Esophagus muscularis mucosa (tissue), 4 donors: ENCODE results near the gene ZNF467. TPM values are rescaled to one million over a fixed set of nuclear protein-coding genes. Genes with fewer than 3 reads are reported as not detected.

Experiments used
- DNase-seq: peaks from one replicate; pipeline ENCODE4 v3.0.0-alpha.2; 2017; ENCODE audit errors: extremely low spot score
- H3K27ac ChIP-seq, 4 donors: fragments of 200-600 bp; sonication (generic); replicated peaks in 1 of 4; 1 replicate in 3 of 4; 2 replicates in 1 of 4; pipeline ENCODE4 v1.5.1; 2016 to 2019; ENCODE audit warnings: mild to moderate bottlenecking in 1 of 4
- H3K27me3 ChIP-seq, 4 donors: fragments of 200-600 bp; sonication (generic); one replicate each; pipeline versions ENCODE4 v1.5.1 to v1.6.0; 2016 to 2019
- H3K36me3 ChIP-seq, 4 donors: fragments of 200-600 bp; sonication (generic); one replicate each; pipeline ENCODE4 v1.5.1; 2016 to 2019
- H3K4me1 ChIP-seq, 4 donors: fragments of 200-600 bp; sonication (generic); one replicate each; pipeline ENCODE4 v1.5.1; 2016 to 2019
- H3K4me3 ChIP-seq, 4 donors: fragments of 200-600 bp; sonication (generic); 1 replicate in 2 of 4; 2 replicates in 2 of 4; pipeline ENCODE4 v1.5.1; 2016 to 2019; ENCODE audit warnings: mild to moderate bottlenecking in 4 of 4, moderate library complexity in 1 of 4
- H3K9me3 ChIP-seq, 4 donors: fragments of 200-600 bp; sonication (generic); 1 replicate in 3 of 4; 2 replicates in 1 of 4; pipeline ENCODE4 v1.5.1; 2016 to 2019
- EP300 ChIP-seq: sonication (generic); formaldehyde crosslinking; IDR thresholded peaks from one replicate; pipeline ENCODE4 v1.6.1; 2017; ENCODE audit warnings: antibody characterized with exemption
- POLR2A ChIP-seq: fragments of 450-650 bp; IDR thresholded peaks from one replicate; pipeline ENCODE4 v1.6.1; 2017; ENCODE audit warnings: antibody characterized with exemption, moderate library complexity, mild to moderate bottlenecking, low read depth
- POLR2AphosphoS5 ChIP-seq, 2 donors: sonication (generic); formaldehyde crosslinking; IDR thresholded peaks; one replicate each; pipeline ENCODE4 v1.6.1; 2017; ENCODE audit warnings: antibody characterized with exemption in 2 of 2
- WGBS: methylation state at CpG from one replicate; pipeline ENCODE4 v1.1.5; 2018; 5-methylcytosine and 5-hydroxymethylcytosine counted together
- intact Hi-C: fragments of 100-400 bp; cut with DNase I; formaldehyde crosslinking; loops from one replicate; pipeline ENCODE4 v1.15.1; 2023
- total RNA-seq, 4 donors: library from RNA; depleted of rRNA; stranded (reverse); fragments of >200 nt; gene quantifications; one replicate each; pipeline versions ENCODE4 v1.1.0 to v1.2.1, GENCODE V29; 2016
- TF ChIP-seq, protein P1 (sequence below), 3 experiments: fragments of 200-600 bp in 2 of 3; fragments of 450-650 bp in 1 of 3; sonication (generic) in 2 of 3; IDR thresholded peaks; one replicate each; pipeline ENCODE4 v1.5.1; 2017 to 2019; ENCODE audit warnings: antibody characterized with exemption in 3 of 3, mild to moderate bottlenecking in 2 of 3, moderate library complexity in 1 of 3

The ZNF467 gene
- total RNA-seq, 4 donors from 2014 or later: 10.3 to 12.4 (median 11.0) TPM

DNA sequence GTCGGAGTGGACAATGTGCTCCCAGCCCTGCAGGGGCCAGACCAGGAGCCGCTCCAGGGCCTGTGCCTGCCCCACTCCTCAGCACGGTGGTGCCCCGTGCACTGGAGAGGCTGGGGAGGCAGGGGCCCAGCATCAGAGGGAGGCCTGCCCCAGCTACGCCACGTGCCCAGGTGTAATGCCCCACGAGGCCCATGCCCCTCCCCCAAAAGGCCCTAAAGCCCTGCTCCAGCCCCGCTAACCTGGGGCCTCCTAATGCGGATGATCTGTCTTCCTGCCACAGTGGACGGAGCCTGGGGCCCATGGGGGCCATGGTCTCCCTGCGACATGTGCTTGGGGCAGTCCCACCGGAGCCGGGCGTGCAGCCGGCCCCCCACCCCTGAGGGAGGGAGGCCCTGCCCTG is 41.1 kb upstream of the ZNF467 start:
- 60% methylated on average over 1 of the region's 15 CpGs for WGBS
- DNase-seq: no peak
- no peak overlapping the region for H3K4me3 ChIP-seq
- no peaks in the 10 kb centered on the region for H3K4me1 ChIP-seq
- H3K36me3 ChIP-seq: no peaks in the 10 kb centered on the region
- TF ChIP-seq EP300 (no peak), POLR2AphosphoS5 (IDR thresholded peaks at IDR 0.05) (no peak), POLR2A (no peak)
- TF ChIP-seq, protein P1, sequence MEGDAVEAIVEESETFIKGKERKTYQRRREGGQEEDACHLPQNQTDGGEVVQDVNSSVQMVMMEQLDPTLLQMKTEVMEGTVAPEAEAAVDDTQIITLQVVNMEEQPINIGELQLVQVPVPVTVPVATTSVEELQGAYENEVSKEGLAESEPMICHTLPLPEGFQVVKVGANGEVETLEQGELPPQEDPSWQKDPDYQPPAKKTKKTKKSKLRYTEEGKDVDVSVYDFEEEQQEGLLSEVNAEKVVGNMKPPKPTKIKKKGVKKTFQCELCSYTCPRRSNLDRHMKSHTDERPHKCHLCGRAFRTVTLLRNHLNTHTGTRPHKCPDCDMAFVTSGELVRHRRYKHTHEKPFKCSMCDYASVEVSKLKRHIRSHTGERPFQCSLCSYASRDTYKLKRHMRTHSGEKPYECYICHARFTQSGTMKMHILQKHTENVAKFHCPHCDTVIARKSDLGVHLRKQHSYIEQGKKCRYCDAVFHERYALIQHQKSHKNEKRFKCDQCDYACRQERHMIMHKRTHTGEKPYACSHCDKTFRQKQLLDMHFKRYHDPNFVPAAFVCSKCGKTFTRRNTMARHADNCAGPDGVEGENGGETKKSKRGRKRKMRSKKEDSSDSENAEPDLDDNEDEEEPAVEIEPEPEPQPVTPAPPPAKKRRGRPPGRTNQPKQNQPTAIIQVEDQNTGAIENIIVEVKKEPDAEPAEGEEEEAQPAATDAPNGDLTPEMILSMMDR (IDR thresholded peaks at IDR 0.05): no peak
- H3K27ac ChIP-seq: no peak overlapping the region
- intact Hi-C loops: no loop called here
- H3K27me3 ChIP-seq: peaks cover 0 to 19% (median 0%) of the 10 kb centered on the region in 4 donors
- no peaks in the 10 kb centered on the region for H3K9me3 ChIP-seq

DNA sequence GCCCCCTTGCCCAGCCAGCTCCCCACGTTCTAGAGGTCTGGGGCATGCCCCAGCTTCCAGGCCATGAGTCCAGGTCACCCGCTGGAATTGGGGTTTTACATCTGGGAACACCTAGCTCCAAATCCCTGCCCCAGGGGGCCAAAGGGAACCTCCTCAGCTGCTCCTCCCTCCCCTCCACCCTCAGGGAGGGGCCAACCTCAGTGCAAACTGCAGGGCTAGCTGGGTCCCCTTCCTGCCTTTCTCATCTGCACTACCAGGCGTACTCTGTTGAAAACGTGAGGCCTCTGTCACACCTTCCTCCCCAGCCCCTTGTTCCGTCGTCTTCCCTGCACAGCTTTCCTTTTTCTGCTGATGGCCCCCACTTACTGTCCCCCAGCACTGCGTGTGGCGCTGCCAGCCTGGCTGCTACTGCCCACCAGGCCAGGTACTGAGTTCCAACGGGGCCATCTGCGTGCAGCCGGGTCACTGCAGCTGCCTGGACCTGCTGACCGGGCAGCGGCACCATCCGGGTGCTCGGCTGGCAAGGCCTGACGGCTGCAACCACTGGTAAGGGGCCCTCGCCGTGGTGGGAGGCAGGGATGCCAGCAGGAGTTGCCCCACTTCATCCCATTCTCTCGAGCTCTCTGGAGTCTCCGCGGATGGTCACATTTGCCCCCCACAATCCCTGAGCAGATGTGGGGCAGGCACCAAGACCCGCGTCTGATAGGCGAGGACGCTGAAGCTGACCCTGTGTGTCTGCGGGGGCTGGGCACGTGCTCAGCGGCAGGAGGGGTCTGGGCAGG is 40.1 kb upstream of the ZNF467 start:
- WGBS: 88% methylated on average over 14 of the region's 28 CpGs
- no peak for DNase-seq
- H3K36me3 ChIP-seq: no peaks in the 10 kb centered on the region
- no peaks in the 10 kb centered on the region for H3K9me3 ChIP-seq
- peaks cover 0 to 30% (median 0%) of the 10 kb centered on the region in 4 donors for H3K27me3 ChIP-seq
- intact Hi-C loops: no loop called here
- no peaks in the 10 kb centered on the region for H3K4me1 ChIP-seq
- no peak overlapping the region for H3K4me3 ChIP-seq
- H3K27ac ChIP-seq: no peak overlapping the region
- TF ChIP-seq EP300 (no peak), POLR2A (no peak), POLR2AphosphoS5 (IDR thresholded peaks at IDR 0.05) (no peak)
- TF ChIP-seq, protein P1 (IDR thresholded peaks at IDR 0.05): no peak

DNA sequence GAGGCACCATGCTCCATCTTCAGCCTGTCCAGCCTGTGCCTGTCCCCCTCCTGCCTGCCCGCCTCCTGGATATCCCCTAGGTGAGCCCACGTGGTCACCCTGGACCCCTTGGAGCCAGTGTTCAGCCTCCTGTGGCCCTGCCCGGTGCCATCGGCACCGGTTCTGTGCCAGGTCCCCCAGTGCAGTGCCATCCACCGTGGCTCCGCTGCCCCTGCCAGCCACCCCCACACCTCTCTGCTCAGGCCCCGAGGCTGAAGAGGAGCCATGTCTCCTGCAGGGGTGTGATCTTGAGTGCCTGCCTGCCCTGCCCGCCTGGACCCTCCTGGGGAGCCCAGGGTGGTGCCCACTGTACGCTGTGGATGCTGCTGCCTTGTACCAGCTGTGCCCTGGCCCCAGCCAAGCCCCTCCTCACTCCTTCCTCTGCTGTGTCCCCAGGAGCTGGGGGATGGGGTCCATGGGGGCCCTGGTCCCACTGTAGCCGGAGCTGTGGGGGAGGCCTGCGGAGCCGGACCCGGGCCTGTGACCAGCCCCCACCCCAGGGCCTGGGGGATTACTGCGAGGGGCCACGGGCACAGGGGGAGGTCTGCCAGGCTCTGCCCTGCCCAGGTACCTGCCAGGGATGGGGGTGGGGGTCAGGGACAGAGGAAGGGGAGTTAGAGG is 38.6 kb upstream of the ZNF467 start:
- intact Hi-C loops: no loop called here
- no peaks in the 10 kb centered on the region for H3K4me1 ChIP-seq
- DNase-seq: no peak
- no peak overlapping the region for H3K4me3 ChIP-seq
- peaks cover 0 to 32% (median 0%) of the 10 kb centered on the region in 4 donors for H3K27me3 ChIP-seq
- H3K9me3 ChIP-seq: no peaks in the 10 kb centered on the region
- no peaks in the 10 kb centered on the region for H3K36me3 ChIP-seq
- no peak overlapping the region for H3K27ac ChIP-seq
- WGBS: 94% methylated on average over 11 of the region's 16 CpGs
- TF ChIP-seq EP300: no peak
- TF ChIP-seq, protein P1 (IDR thresholded peaks at IDR 0.05): no peak
- no peak for TF ChIP-seq POLR2A
- no peak for TF ChIP-seq POLR2AphosphoS5 (IDR thresholded peaks at IDR 0.05)

DNA sequence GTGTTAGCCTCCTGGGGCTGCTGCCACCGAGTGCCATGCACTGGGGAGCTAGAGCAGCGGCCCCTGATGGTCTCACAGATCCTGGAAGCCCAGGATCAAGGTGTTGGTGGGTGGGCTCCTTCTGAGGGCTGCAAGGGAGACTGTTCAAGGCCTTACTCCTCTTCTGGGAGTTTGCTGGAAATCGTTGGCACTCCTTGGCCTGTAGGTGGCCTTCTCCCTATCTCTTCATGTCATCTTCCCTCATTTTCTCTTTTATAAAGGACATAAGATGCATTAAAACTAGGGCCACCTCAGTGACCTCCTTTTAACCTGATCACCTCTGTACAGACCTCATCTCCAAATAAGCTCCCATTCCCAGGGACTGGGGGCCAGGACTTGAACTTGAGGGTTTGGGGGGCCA is 37.8 kb upstream of the ZNF467 start:
- H3K27ac ChIP-seq: no peak overlapping the region
- intact Hi-C loops: no loop called here
- TF ChIP-seq POLR2A (no peak), EP300 (no peak), POLR2AphosphoS5 (IDR thresholded peaks at IDR 0.05) (no peak)
- TF ChIP-seq, protein P1 (IDR thresholded peaks at IDR 0.05): no peak

More for the DNA sequence above, 37.8 kb upstream of the ZNF467 start:
- H3K4me3 ChIP-seq: no peak overlapping the region
- no peaks in the 10 kb centered on the region for H3K4me1 ChIP-seq
- WGBS: 8% methylated on average over 1 of the region's 3 CpGs
- no peaks in the 10 kb centered on the region for H3K9me3 ChIP-seq
- no peaks in the 10 kb centered on the region for H3K36me3 ChIP-seq
- DNase-seq: no peak
- peaks cover 0 to 34% (median 0%) of the 10 kb centered on the region in 4 donors for H3K27me3 ChIP-seq
